ENCODE measurements around the gene SVBP. TPM values are rescaled to one million over a fixed set of nuclear protein-coding genes. Genes with fewer than 3 reads are reported as not detected.

The SVBP gene
- total RNA-seq, 1 donor, result 17.0 TPM

DNA sequence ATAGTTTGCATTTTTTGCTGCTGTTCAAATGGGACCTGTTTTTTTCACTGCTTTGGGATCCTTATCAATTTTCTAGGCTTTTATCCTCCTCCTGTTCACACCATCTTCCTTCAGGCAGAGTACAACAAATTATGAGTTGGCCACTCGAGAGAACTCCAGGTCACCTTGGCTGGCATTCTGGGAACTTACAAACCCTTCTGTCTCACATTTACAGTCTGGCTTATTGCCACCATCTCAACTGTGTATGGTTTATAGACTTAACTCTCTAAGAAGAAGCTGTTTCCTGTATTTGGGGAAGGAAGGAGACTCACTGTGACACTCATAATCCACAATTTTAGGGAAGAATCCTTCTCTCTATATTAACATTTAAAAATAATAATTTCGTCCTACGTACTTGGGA lies 23.8 kb upstream of the SVBP start:
- H2AFZ ChIP-seq (ENCODE audit: low read length), result no peak overlapping the region
- no peaks in the 10 kb centered on the region for H4K20me1 ChIP-seq (ENCODE audit: insufficient read depth, low read length)
- no peaks in the 10 kb centered on the region for H3K9me3 ChIP-seq (ENCODE audit: low read depth, low read length)
- no peaks in the 10 kb centered on the region for H3K79me2 ChIP-seq (ENCODE audit: insufficient read depth, low read length)
- H3K36me3 ChIP-seq (ENCODE audit: insufficient read depth, low read length), result peaks cover 11% of the 10 kb centered on the region
- H3K27me3 ChIP-seq (ENCODE audit: insufficient read depth, low read length), result no peaks in the 10 kb centered on the region
- H3K4me2 ChIP-seq (ENCODE audit: insufficient read depth, low read length), result no peak overlapping the region
- TF ChIP-seq, protein P1, sequence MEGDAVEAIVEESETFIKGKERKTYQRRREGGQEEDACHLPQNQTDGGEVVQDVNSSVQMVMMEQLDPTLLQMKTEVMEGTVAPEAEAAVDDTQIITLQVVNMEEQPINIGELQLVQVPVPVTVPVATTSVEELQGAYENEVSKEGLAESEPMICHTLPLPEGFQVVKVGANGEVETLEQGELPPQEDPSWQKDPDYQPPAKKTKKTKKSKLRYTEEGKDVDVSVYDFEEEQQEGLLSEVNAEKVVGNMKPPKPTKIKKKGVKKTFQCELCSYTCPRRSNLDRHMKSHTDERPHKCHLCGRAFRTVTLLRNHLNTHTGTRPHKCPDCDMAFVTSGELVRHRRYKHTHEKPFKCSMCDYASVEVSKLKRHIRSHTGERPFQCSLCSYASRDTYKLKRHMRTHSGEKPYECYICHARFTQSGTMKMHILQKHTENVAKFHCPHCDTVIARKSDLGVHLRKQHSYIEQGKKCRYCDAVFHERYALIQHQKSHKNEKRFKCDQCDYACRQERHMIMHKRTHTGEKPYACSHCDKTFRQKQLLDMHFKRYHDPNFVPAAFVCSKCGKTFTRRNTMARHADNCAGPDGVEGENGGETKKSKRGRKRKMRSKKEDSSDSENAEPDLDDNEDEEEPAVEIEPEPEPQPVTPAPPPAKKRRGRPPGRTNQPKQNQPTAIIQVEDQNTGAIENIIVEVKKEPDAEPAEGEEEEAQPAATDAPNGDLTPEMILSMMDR (IDR thresholded peaks at IDR 0.05; ENCODE audit: extremely low read depth, low read depth, low read length), result no peak
- H3K27ac ChIP-seq (ENCODE audit: low read depth, low read length), result no peak overlapping the region
- H3K4me1 ChIP-seq (ENCODE audit: insufficient read depth, low read length), result peaks cover 11% of the 10 kb centered on the region
- H3K4me3 ChIP-seq (ENCODE audit: insufficient read depth, low read length), result no peak overlapping the region
- no peak for DNase-seq (ENCODE audit: insufficient read length, low spot score, missing footprints)

DNA sequence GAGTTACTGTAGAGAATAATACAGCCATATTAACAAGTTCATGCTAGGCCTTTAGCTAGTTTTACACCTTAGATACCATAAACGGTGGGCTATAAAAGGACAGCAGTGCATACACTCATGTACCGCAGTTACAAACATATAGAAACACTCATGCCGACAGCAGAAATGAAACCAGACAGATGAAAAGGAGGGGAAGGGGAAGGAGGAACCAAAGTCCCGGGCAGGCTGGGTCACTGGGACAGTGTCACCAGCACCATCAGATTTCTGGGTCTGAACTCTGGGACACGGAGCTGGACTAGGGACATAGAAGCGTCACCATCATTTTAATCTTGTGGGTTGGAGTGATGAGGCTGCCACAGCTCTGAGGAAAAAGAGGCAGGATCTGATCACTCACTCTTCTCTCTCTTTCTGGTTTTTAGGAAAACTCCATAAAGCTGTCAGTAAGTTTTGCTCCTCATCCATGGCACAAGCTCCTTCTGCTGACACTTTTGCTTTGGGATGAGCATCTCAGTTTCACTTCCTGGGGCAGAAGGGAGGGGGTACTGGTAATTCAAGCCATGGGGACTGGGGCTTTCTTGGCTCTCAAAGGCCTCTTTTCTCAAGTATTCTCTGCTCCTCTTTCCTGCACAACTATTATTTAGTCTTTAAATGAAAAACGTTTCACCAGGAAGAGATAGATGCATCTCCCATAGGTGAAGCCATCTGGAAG lies 21.4 kb upstream of the SVBP start:
- H3K4me2 ChIP-seq (ENCODE audit: insufficient read depth, low read length), result no peak overlapping the region
- no peak overlapping the region for H2AFZ ChIP-seq (ENCODE audit: low read length)
- no peaks in the 10 kb centered on the region for H3K9me3 ChIP-seq (ENCODE audit: low read depth, low read length)

GRCh38 chr1:42837709-42838108 lies 20.5 kb upstream of the SVBP start:
- Histone ChIP-seq H3K4me2 (ENCODE audit: insufficient read depth, low read length) (no peak overlapping the region), H3K4me1 (ENCODE audit: insufficient read depth, low read length) (no peaks in the 10 kb centered on the region), H3K9me3 (ENCODE audit: low read depth, low read length) (no peaks in the 10 kb centered on the region), H3K4me3 (ENCODE audit: insufficient read depth, low read length) (no peak overlapping the region), H3K79me2 (ENCODE audit: insufficient read depth, low read length) (no peaks in the 10 kb centered on the region), H3K27me3 (ENCODE audit: insufficient read depth, low read length) (no peaks in the 10 kb centered on the region), H2AFZ (ENCODE audit: low read length) (no peak overlapping the region), H3K27ac (ENCODE audit: low read depth, low read length) (no peak overlapping the region), H4K20me1 (ENCODE audit: insufficient read depth, low read length) (no peaks in the 10 kb centered on the region), H3K36me3 (ENCODE audit: insufficient read depth, low read length) (peaks cover 12% of the 10 kb centered on the region)
- DNase-seq (ENCODE audit: insufficient read length, low spot score, missing footprints), result no peak
- TF ChIP-seq, protein P1 (IDR thresholded peaks at IDR 0.05; ENCODE audit: extremely low read depth, low read depth, low read length), result no peak

More for the DNA sequence above, 21.4 kb upstream of the SVBP start:
- TF ChIP-seq, protein P1 (IDR thresholded peaks at IDR 0.05; ENCODE audit: extremely low read depth, low read depth, low read length), result no peak
- DNase-seq (ENCODE audit: insufficient read length, low spot score, missing footprints), result no peak
- Histone ChIP-seq H3K27ac (ENCODE audit: low read depth, low read length) (no peak overlapping the region), H3K27me3 (ENCODE audit: insufficient read depth, low read length) (no peaks in the 10 kb centered on the region), H4K20me1 (ENCODE audit: insufficient read depth, low read length) (no peaks in the 10 kb centered on the region), H3K4me3 (ENCODE audit: insufficient read depth, low read length) (no peak overlapping the region), H3K79me2 (ENCODE audit: insufficient read depth, low read length) (no peaks in the 10 kb centered on the region), H3K4me1 (ENCODE audit: insufficient read depth, low read length) (no peaks in the 10 kb centered on the region), H3K36me3 (ENCODE audit: insufficient read depth, low read length) (peaks cover 15% of the 10 kb centered on the region)

- H3K36me3 ChIP-seq (ENCODE audit: insufficient read depth, low read length), result peaks cover 9% of the 10 kb centered on the region
- no peaks in the 10 kb centered on the region for H3K4me1 ChIP-seq (ENCODE audit: insufficient read depth, low read length)
- DNase-seq (ENCODE audit: insufficient read length, low spot score, missing footprints), result no peak
- H4K20me1 ChIP-seq (ENCODE audit: insufficient read depth, low read length), result no peaks in the 10 kb centered on the region
- H2AFZ ChIP-seq (ENCODE audit: low read length), result no peak overlapping the region
- TF ChIP-seq, protein P1 (IDR thresholded peaks at IDR 0.05; ENCODE audit: extremely low read depth, low read depth, low read length), result no peak
- H3K79me2 ChIP-seq (ENCODE audit: insufficient read depth, low read length), result no peaks in the 10 kb centered on the region
- H3K4me3 ChIP-seq (ENCODE audit: insufficient read depth, low read length), result no peak overlapping the region
- H3K4me2 ChIP-seq (ENCODE audit: insufficient read depth, low read length), result no peak overlapping the region
- H3K27me3 ChIP-seq (ENCODE audit: insufficient read depth, low read length), result no peaks in the 10 kb centered on the region
- H3K27ac ChIP-seq (ENCODE audit: low read depth, low read length), result no peak overlapping the region
- H3K9me3 ChIP-seq (ENCODE audit: low read depth, low read length), result no peaks in the 10 kb centered on the region
Observed at GRCh38 chr1:42835422-42835821, 18.2 kb upstream of the SVBP start.

All from osteoblast (primary cell).